Measurements from ENCODE around the gene SLC66A3. TPM values are rescaled to one million over a fixed set of nuclear protein-coding genes. Genes with fewer than 3 reads are reported as not detected.

SLC66A3 gene
- total RNA-seq, 1 donor from 2014 or later, result 10.9 TPM

DNA sequence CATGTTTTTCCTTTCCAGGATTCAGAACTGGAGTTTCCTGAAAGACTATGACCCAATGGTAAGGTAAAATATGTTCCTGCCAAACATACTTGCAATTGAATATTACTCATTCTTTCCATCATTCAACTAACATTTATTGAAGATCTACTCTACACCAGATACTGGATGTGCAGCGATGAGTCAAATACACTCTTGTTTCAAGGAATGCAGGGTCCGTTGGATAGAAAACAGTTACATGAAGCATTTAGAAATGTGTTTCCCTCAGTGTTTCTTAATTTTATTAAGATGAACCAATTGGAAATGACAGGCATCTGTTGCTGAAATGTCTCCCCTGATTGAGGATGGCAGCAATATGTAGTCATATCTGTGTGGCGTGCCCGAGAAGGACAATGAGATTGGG is 14.8 kb upstream of the SLC66A3 start:
- no peak for ATAC-seq

DNA sequence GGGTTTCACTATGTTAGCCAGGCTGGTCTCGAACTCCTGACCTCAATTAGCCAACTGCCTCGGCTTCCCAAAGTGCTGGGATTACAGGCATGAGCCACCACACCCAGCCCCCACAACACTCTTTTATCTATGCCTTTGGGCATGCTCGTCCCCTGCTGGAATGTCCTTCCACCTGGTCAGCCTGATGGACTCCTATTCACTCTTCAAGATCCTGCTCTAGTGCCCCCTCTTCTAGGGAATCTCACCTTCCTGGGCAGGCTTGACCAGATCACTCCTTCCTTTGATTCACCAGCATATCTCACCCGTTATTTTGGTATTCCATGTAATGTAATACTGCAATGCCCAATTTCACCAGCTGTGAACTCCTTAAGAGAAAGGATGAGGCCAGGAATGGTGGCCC is 13.9 kb upstream of the SLC66A3 start:
- ATAC-seq, result no peak

- no peak for ATAC-seq
Observed at GRCh38 chr2:11142330-11142729, 12.9 kb upstream of the SLC66A3 start.

DNA sequence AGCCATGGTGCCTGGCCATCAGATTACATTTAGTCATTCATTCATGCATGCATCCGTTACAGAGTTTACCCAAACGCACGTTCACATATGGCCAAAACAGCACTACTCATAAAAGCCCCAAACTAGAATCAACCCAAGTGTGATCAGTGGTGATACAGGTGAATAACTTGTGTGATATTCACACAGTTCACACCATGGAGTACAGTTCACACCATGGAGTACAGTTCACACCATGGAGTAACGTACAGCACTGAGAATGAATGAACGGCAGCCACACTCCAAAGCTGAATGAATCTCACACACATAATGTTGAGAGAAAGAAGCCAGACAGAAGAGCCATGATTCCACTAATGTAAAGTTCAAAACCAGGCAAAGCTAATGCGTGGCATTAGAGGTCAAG is 12.3 kb upstream of the SLC66A3 start:
- no peak for ATAC-seq

GRCh38 chr2:11144077-11144737 is 11.1 kb upstream of the SLC66A3 start:
- ATAC-seq, result no peak

DNA sequence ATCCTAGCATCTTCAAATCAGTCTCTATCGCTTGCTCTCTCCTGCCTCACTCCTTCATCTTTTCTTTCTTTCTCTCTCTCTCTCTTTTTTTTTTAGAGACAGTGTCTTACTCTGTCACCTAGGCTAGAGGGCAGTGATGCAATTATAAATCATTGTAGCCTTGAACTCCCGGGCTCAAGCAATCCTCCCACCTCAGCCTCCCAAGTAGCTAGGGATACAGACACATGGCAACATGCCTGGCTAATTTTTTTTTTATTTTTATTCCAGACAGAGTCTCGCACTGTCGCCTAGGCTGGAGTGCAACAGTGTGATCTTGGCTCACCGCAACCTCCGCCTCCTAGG is 10.6 kb upstream of the SLC66A3 start:
- ATAC-seq, result no peak

DNA sequence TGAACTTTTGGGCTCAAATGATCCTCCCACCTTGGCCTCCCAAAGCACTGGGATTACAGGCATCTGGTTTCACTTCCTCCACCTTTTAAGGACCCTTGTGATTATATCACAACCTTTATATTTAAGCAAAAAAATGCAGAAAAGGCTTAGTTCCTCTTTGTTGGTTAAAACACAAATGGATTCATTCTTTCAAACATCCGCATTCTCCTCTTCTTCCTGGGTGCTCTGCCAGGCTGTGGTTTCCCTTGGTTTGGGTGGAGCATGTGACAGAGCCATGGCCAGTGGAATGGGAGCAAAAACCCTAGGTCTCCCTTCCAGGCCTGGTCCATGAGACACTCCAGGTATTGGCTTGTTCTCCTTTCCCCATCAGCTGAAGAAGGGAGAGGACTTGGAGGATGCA is 9.9 kb upstream of the SLC66A3 start:
- ATAC-seq, result no peak

- no peak for ATAC-seq
Observed at GRCh38 chr2:11146076-11146475, 9.2 kb upstream of the SLC66A3 start.

GRCh38 chr2:11147263-11147662 is 8.0 kb upstream of the SLC66A3 start:
- ATAC-seq, result no peak

GRCh38 chr2:11152591-11152990 is 2.7 kb upstream of the SLC66A3 start:
- no peak for ATAC-seq

- ATAC-seq, result peak; percentile 0
Observed at GRCh38 chr2:11154016-11154922, 998 bp upstream of the SLC66A3 start.

DNA sequence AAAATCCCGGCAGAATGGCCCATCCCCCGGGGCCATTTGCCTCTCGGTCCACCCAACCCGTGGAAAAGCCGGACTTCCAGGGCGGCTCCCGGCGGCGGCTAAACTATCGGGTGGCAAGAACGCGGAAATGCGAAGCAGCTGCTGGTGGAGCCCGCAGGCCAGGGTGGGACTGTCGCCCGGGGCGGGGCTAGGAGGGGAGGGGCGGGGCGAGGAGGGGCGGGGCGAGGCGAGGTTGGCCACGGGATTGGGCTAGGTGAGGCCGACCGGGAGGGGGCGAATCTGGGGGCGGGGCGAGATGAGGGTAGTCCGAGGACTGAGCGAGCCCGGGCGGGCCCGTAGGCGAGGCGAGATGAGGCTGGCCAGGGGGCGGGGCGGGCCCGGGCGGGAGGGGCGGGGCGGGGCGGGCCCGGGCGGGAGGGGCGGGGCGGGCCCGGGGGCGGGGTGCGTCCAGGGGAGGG is 315 bp upstream of the SLC66A3 start:
- peak; percentile 96 for ATAC-seq

DNA sequence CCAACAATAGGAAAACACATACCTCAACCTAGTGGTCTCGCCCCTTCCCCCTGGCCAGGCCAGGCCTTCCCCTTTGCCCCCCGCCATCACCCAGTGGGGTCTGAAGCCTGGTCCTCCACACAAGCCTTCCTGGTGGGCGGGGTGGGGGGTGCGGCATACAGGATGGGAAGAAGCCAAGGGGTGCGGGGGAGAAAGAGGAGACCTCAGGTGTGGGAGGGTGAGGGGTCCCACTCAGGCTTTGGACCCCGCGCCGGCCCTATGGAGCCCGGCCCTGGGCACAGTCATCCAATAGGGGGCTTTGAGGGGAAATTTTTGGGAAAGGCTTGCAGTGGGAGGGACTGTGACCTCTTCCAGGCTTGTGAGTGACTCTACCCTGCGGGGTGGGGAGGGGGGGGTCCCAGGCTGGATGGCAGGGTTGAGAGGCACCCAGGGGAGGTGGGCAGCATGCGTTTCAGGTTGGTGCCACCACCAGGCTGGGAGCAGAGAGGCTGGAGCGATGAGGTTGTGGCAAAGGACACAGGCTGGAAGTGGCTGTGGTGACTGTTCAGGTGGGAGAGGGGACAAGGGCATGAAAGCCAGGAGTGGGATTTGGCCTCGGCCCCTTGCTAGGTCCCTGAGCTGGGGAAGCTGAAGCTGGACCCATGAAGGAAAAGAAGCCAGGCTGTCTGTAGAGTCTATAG is 1.3 kb downstream of the SLC66A3 start:
- no peak for ATAC-seq

- no peak for ATAC-seq
Observed at GRCh38 chr2:11157296-11157695, 2.0 kb downstream of the SLC66A3 start.

- ATAC-seq, result no peak
Observed at GRCh38 chr2:11157731-11158130, 2.5 kb downstream of the SLC66A3 start.

- ATAC-seq, result no peak
Observed at GRCh38 chr2:11158916-11159573, 3.8 kb downstream of the SLC66A3 start.

- ATAC-seq, result no peak
Observed at GRCh38 chr2:11159574-11160170, 4.4 kb downstream of the SLC66A3 start.

DNA sequence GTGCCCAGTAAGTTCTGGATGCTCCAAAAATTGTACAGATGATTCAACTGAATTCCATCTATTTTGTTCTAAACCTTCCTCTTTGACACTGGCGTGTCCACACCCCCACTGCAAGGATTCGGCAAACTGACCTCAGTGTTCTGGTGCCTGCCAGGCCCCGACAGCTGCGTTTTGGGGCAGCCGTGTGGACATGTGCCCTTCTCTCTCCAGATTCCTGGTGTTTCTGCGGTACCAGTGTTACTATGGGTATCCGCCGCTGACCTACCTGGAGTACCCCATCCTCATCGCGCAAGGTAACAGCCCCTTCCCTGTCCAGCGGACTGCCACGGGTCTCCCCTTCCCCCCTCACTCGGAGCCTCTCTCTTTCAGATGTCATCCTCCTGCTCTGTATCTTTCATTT is 5.0 kb downstream of the SLC66A3 start:
- no peak for ATAC-seq

DNA sequence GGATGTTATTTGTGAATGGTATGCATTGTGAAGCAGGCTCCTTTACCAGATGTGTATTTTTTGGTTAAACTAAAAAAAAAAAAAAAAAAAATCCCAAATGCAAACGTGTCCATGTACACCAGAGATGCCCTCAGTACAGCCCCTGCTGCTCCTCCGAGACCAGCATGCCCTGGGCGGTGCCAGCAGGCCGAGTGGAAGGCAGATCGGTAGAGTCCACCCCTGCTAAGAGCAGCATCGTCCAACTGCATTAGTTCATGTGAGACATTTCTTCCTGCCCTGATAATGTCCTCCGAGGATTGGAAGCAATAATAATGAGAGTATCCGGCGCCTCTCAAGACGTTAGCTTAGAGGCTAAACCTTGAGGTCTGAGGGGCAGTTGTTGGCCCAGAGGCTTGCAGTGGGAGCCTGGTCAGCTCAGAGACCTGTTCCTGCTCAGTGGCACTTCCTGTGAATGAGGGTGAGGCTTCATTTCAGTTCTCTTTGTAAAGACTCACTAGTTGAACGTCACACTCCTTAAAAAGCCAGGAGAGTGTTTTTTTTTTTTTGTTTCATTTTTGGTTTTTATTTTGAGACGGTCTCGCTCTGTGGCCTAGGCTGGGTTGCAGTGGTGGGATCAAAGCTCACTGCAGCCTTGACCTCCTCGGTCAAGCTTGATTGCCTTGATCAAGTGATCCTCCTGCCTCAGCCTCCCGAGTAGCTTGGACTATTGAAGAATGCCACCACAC is 5.6 kb downstream of the SLC66A3 start:
- no peak for ATAC-seq

- no peak for ATAC-seq
Observed at GRCh38 chr2:11161747-11162146, 6.5 kb downstream of the SLC66A3 start.

- no peak for ATAC-seq
Observed at GRCh38 chr2:11163439-11164317, 8.4 kb downstream of the SLC66A3 start.
